Measurements from ENCODE around the gene KIF16B. TPM values are rescaled to one million over a fixed set of nuclear protein-coding genes. Genes with fewer than 3 reads are reported as not detected.

Gene KIF16B
- total RNA-seq, 1 donor from 2014 or later = 27.0 TPM

GRCh38 chr20:16393836-16394235, 179.4 kb downstream of the KIF16B start:
- no peak for TF ChIP-seq CTCF (IDR thresholded peaks at IDR 0.05; ENCODE audit: partially characterized antibody, unreplicated experiment)
- no peaks in the 10 kb centered on the region for H3K36me3 Mint-ChIP-seq (ENCODE audit: unreplicated experiment)
- no peaks in the 10 kb centered on the region for H3K9me3 Mint-ChIP-seq (ENCODE audit: unreplicated experiment)
- no peak overlapping the region for H3K4me3 Mint-ChIP-seq (ENCODE audit: unreplicated experiment)
- no peak for DNase-seq
- H3K4me1 Mint-ChIP-seq (ENCODE audit: low read depth, unreplicated experiment) = no peaks in the 10 kb centered on the region
- no peak overlapping the region for H3K27ac Mint-ChIP-seq (ENCODE audit: unreplicated experiment)
- H3K27me3 Mint-ChIP-seq (ENCODE audit: unreplicated experiment) = peaks cover 5% of the 10 kb centered on the region

GRCh38 chr20:16393297-16393696, 180.0 kb downstream of the KIF16B start:
- Mint-ChIP-seq H3K36me3 (ENCODE audit: unreplicated experiment) (no peaks in the 10 kb centered on the region), H3K4me3 (ENCODE audit: unreplicated experiment) (no peak overlapping the region), H3K4me1 (ENCODE audit: low read depth, unreplicated experiment) (no peaks in the 10 kb centered on the region), H3K9me3 (ENCODE audit: unreplicated experiment) (no peaks in the 10 kb centered on the region), H3K27ac (ENCODE audit: unreplicated experiment) (no peak overlapping the region), H3K27me3 (ENCODE audit: unreplicated experiment) (peaks cover 5% of the 10 kb centered on the region)
- no peak for TF ChIP-seq CTCF (IDR thresholded peaks at IDR 0.05; ENCODE audit: partially characterized antibody, unreplicated experiment)
- no peak for DNase-seq

- no peak overlapping the region for H3K4me3 Mint-ChIP-seq (ENCODE audit: unreplicated experiment)
- H3K27ac Mint-ChIP-seq (ENCODE audit: unreplicated experiment) = no peak overlapping the region
These were observed 180.9 kb downstream of the KIF16B start for GRCh38 chr20:16392346-16392745.

GRCh38 chr20:16390991-16391390, 182.3 kb downstream of the KIF16B start:
- TF ChIP-seq CTCF (IDR thresholded peaks at IDR 0.05; ENCODE audit: partially characterized antibody, unreplicated experiment) = no peak
- Mint-ChIP-seq H3K27ac (ENCODE audit: unreplicated experiment) (no peak overlapping the region), H3K36me3 (ENCODE audit: unreplicated experiment) (no peaks in the 10 kb centered on the region), H3K27me3 (ENCODE audit: unreplicated experiment) (no peaks in the 10 kb centered on the region), H3K9me3 (ENCODE audit: unreplicated experiment) (no peaks in the 10 kb centered on the region), H3K4me3 (ENCODE audit: unreplicated experiment) (no peak overlapping the region), H3K4me1 (ENCODE audit: low read depth, unreplicated experiment) (no peaks in the 10 kb centered on the region)
- no peak for DNase-seq

More at GRCh38 chr20:16392346-16392745, 180.9 kb downstream of the KIF16B start:
- no peak for TF ChIP-seq CTCF (IDR thresholded peaks at IDR 0.05; ENCODE audit: partially characterized antibody, unreplicated experiment)
- Mint-ChIP-seq H3K4me1 (ENCODE audit: low read depth, unreplicated experiment) (no peaks in the 10 kb centered on the region), H3K36me3 (ENCODE audit: unreplicated experiment) (no peaks in the 10 kb centered on the region), H3K27me3 (ENCODE audit: unreplicated experiment) (no peaks in the 10 kb centered on the region), H3K9me3 (ENCODE audit: unreplicated experiment) (no peaks in the 10 kb centered on the region)
- no peak for DNase-seq

- no peak overlapping the region for H3K27ac Mint-ChIP-seq (ENCODE audit: unreplicated experiment)
- no peak overlapping the region for H3K4me3 Mint-ChIP-seq (ENCODE audit: unreplicated experiment)
- H3K9me3 Mint-ChIP-seq (ENCODE audit: unreplicated experiment) = no peaks in the 10 kb centered on the region
- no peaks in the 10 kb centered on the region for H3K4me1 Mint-ChIP-seq (ENCODE audit: low read depth, unreplicated experiment)
- H3K36me3 Mint-ChIP-seq (ENCODE audit: unreplicated experiment) = no peaks in the 10 kb centered on the region
- no peaks in the 10 kb centered on the region for H3K27me3 Mint-ChIP-seq (ENCODE audit: unreplicated experiment)
- DNase-seq = no peak
- TF ChIP-seq CTCF (IDR thresholded peaks at IDR 0.05; ENCODE audit: partially characterized antibody, unreplicated experiment) = no peak
These were observed 184.5 kb downstream of the KIF16B start for GRCh38 chr20:16388731-16389130.
